ENCODE results near the gene PITPNM3.
A peak's percentile ranks its signal among the peaks of the same experiment; 100 is the strongest.

PITPNM3 gene

GRCh38 chr17:6437956-6438355 is 118.4 kb downstream of the PITPNM3 start:
- no peak for TF ChIP-seq TCF12 (IDR thresholded peaks at IDR 0.05; ENCODE audit: low read depth)
- no peak for TF ChIP-seq NFIC (IDR thresholded peaks at IDR 0.05)
- no peak for TF ChIP-seq YY1 (IDR thresholded peaks at IDR 0.05; ENCODE audit: low read depth)
- no peak for TF ChIP-seq RAD21 (IDR thresholded peaks at IDR 0.05; ENCODE audit: low read depth)
- TF ChIP-seq TEAD4 (IDR thresholded peaks at IDR 0.05), result no peak
- TF ChIP-seq, protein P1, sequence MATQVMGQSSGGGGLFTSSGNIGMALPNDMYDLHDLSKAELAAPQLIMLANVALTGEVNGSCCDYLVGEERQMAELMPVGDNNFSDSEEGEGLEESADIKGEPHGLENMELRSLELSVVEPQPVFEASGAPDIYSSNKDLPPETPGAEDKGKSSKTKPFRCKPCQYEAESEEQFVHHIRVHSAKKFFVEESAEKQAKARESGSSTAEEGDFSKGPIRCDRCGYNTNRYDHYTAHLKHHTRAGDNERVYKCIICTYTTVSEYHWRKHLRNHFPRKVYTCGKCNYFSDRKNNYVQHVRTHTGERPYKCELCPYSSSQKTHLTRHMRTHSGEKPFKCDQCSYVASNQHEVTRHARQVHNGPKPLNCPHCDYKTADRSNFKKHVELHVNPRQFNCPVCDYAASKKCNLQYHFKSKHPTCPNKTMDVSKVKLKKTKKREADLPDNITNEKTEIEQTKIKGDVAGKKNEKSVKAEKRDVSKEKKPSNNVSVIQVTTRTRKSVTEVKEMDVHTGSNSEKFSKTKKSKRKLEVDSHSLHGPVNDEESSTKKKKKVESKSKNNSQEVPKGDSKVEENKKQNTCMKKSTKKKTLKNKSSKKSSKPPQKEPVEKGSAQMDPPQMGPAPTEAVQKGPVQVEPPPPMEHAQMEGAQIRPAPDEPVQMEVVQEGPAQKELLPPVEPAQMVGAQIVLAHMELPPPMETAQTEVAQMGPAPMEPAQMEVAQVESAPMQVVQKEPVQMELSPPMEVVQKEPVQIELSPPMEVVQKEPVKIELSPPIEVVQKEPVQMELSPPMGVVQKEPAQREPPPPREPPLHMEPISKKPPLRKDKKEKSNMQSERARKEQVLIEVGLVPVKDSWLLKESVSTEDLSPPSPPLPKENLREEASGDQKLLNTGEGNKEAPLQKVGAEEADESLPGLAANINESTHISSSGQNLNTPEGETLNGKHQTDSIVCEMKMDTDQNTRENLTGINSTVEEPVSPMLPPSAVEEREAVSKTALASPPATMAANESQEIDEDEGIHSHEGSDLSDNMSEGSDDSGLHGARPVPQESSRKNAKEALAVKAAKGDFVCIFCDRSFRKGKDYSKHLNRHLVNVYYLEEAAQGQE (IDR thresholded peaks at IDR 0.05; ENCODE audit: low read depth), result no peak
- TF ChIP-seq CREB1 (IDR thresholded peaks at IDR 0.05; ENCODE audit: low read depth), result no peak
- TF ChIP-seq CEBPB (IDR thresholded peaks at IDR 0.05), result no peak
- TF ChIP-seq FOXM1 (IDR thresholded peaks at IDR 0.05; ENCODE audit: borderline replicate concordance, low read depth), result no peak
- TF ChIP-seq, protein P2, sequence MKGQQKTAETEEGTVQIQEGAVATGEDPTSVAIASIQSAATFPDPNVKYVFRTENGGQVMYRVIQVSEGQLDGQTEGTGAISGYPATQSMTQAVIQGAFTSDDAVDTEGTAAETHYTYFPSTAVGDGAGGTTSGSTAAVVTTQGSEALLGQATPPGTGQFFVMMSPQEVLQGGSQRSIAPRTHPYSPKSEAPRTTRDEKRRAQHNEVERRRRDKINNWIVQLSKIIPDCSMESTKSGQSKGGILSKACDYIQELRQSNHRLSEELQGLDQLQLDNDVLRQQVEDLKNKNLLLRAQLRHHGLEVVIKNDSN (IDR thresholded peaks at IDR 0.05), result no peak

DNA sequence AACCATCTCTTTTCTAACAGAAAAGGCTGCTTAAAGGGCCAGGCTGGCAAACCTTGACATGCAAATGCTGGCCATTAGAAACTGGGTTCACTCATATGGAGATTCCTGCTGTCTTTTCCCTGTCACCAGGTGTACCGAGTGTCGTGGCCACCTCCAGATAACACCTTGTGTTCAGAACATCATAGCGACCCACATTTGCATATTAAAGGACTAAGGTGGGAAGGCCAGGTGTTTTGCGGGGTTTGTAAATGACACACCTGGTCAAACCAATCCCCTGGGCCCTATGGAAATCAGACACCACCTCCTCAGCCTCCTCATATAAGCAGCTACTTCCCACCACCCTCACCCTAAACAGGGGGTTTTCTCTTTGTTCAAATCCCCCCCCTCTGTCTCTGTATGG is 118.9 kb downstream of the PITPNM3 start:
- TF ChIP-seq YY1 (IDR thresholded peaks at IDR 0.05; ENCODE audit: low read depth), result no peak
- no peak for TF ChIP-seq TEAD4 (IDR thresholded peaks at IDR 0.05)
- TF ChIP-seq NFIC (IDR thresholded peaks at IDR 0.05), result no peak
- no peak for TF ChIP-seq EGR1 (IDR thresholded peaks at IDR 0.05)
- TF ChIP-seq CREB1 (IDR thresholded peaks at IDR 0.05; ENCODE audit: low read depth), result no peak
- TF ChIP-seq ZBTB7A (IDR thresholded peaks at IDR 0.05; ENCODE audit: low read depth), result no peak
- TF ChIP-seq TAF1 (IDR thresholded peaks at IDR 0.05; ENCODE audit: low read depth), result no peak
- TF ChIP-seq RAD21 (IDR thresholded peaks at IDR 0.05; ENCODE audit: low read depth), result no peak
- no peak for TF ChIP-seq TCF12 (IDR thresholded peaks at IDR 0.05; ENCODE audit: low read depth)
- TF ChIP-seq EP300 (IDR thresholded peaks at IDR 0.05; ENCODE audit: borderline replicate concordance), result no peak
- TF ChIP-seq CEBPB (IDR thresholded peaks at IDR 0.05), result no peak
- TF ChIP-seq, protein P2 (IDR thresholded peaks at IDR 0.05), result no peak
- TF ChIP-seq, protein P1 (IDR thresholded peaks at IDR 0.05; ENCODE audit: low read depth), result no peak
- TF ChIP-seq, protein P3, sequence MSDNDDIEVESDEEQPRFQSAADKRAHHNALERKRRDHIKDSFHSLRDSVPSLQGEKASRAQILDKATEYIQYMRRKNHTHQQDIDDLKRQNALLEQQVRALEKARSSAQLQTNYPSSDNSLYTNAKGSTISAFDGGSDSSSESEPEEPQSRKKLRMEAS (IDR thresholded peaks at IDR 0.05), result no peak
- no peak for TF ChIP-seq FOXM1 (IDR thresholded peaks at IDR 0.05; ENCODE audit: borderline replicate concordance, low read depth)

DNA sequence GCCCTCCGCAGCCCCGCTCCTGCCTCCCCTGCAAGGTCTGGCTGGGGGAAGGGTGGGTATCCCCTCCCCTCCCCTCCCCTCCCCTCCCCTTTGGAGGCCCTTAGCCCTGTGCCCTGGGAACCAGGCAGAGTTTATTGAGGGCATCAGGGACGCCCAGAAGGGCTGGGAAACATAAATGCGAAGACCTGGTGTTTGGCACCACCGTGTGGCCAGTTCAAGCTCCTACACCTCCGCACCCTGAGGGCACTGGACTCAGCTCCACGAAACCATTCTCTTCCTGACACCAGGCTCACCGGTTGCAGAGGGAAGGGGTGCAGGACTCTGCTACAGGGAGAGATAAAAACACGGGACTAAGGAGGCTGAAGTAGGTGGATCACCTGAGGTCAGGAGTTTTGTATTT is 120.4 kb downstream of the PITPNM3 start:
- TF ChIP-seq TEAD4 (IDR thresholded peaks at IDR 0.05) (no peak), RAD21 (IDR thresholded peaks at IDR 0.05; ENCODE audit: low read depth) (peak; percentile 78), CREB1 (IDR thresholded peaks at IDR 0.05; ENCODE audit: low read depth) (no peak), TAF1 (IDR thresholded peaks at IDR 0.05; ENCODE audit: low read depth) (no peak), CEBPB (IDR thresholded peaks at IDR 0.05) (no peak)
- TF ChIP-seq, protein P3 (IDR thresholded peaks at IDR 0.05), result no peak
- TF ChIP-seq, protein P2 (IDR thresholded peaks at IDR 0.05), result no peak

DNA sequence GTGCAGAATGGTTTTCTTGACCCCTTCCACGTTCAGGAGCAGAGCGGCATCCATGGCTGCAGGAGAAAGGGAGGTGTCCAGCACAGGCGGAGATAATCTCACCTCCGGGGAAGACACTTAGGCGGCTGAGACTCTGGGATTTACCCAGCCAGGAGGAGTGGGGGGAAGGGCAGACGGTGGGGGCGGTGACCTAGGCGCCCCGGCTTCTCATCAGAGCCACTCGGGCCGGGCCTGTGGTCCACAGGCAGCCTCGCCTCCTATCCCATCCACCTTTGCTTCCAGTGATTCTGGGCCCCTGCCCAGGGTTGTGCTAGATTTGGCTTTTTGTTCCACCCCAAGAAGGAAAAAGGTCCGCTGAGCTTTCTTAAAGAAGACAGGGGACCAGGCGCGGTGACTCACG is 121.3 kb downstream of the PITPNM3 start, which contains the start of gene AIPL1:
TSS of gene AIPL1 (minus strand) at position 71 of the 400 bp plus-strand sequence. CDS start at position 54, 17 bp downstream.
- no peak for TF ChIP-seq RAD21 (IDR thresholded peaks at IDR 0.05; ENCODE audit: low read depth)
- TF ChIP-seq TEAD4 (IDR thresholded peaks at IDR 0.05), result no peak
- TF ChIP-seq, protein P3 (IDR thresholded peaks at IDR 0.05), result no peak
- TF ChIP-seq YY1 (IDR thresholded peaks at IDR 0.05; ENCODE audit: low read depth), result no peak
- TF ChIP-seq ZBTB7A (IDR thresholded peaks at IDR 0.05; ENCODE audit: low read depth), result no peak
- no peak for TF ChIP-seq TAF1 (IDR thresholded peaks at IDR 0.05; ENCODE audit: low read depth)
- no peak for TF ChIP-seq EGR1 (IDR thresholded peaks at IDR 0.05)
- TF ChIP-seq NFIC (IDR thresholded peaks at IDR 0.05), result no peak
- TF ChIP-seq, protein P1 (IDR thresholded peaks at IDR 0.05; ENCODE audit: low read depth), result no peak
- TF ChIP-seq, protein P2 (IDR thresholded peaks at IDR 0.05), result no peak
- TF ChIP-seq CREB1 (IDR thresholded peaks at IDR 0.05; ENCODE audit: low read depth), result no peak
- no peak for TF ChIP-seq FOXM1 (IDR thresholded peaks at IDR 0.05; ENCODE audit: borderline replicate concordance, low read depth)
- no peak for TF ChIP-seq TCF12 (IDR thresholded peaks at IDR 0.05; ENCODE audit: low read depth)
- no peak for TF ChIP-seq EP300 (IDR thresholded peaks at IDR 0.05; ENCODE audit: borderline replicate concordance)
- no peak for TF ChIP-seq CEBPB (IDR thresholded peaks at IDR 0.05)

Measured in Ishikawa (cell line).